Superior temporal gyrus (tissue), 1 donor: ENCODE results near the gene ZSWIM1.
"Not testable (repeated sequence)": the region's sequence is repeated elsewhere in the genome, so short reads cannot be mapped to it uniquely, and the experiment has no call there.

Source experiments
- DNase-seq: peaks from one replicate; pipeline ENCODE4 v3.0.0-alpha.2; 2016; ENCODE audit errors: extremely low spot score

Gene ZSWIM1

DNA sequence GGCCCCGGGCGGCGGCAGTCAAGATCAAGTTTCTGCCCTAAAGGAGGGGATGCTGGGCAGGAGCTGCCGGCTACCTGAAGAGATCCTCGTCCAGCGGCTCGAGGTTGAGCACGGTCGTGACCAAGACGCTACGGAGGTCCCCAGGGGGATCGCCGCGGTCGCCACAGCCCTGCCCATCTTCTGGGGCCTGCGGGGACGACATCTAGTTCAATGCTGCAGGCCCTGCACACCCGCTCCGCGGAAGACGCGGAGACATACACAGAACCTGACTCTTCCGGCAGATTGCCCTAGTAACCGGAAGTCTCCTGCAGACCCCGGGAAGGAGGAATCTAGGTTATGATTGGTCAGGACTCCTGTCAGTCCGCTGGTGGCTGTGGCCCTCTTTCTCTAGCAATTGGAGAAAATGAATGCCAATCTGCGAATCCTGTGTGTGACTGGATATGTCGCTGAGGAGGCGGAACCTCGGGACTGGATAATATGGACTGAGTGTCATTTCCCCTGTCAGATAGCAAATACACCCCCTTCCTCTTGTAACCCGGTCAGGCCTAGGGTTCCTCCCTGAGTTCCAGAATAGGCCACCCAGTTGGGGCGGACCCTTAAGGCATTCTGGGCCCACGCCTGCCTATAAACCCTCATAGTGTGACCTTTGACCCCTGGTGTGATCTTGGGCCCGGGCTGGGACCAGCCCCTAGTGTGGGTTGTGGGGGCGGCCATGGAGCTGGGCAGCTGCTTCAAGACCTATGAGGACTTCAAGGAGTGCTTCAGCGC, 23.7 kb upstream of the ZSWIM1 start, which contains the start of the genes ACOT8 and ZSWIM3:
Gene ACOT8 (minus strand): TSS at position 279 of the 768 bp plus-strand sequence. CDS start 77 bp downstream, at position 202.
Gene ZSWIM3 (plus strand): TSS at position 501 of the 768 bp plus-strand sequence. CDS start 212 bp downstream, at position 713.
- peak; percentile 100 for DNase-seq

DNA sequence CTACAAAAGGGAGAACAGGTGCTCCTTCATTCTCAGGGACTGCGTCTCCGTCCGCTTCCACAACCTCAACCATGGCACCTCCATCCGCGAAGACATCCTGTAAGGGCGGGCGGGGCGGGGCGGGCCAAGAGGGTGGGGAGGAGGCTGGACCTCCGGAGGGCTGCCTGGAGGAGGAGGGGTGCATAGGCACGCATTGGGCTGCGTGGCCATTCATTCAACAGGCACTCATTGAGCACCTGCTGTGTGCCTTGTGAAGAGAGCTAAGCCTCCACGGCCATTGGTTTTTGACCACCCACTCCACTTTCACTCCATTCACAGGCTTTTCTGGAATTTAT, 23.2 kb upstream of the ZSWIM1 start:
- DNase-seq = no peak

DNA sequence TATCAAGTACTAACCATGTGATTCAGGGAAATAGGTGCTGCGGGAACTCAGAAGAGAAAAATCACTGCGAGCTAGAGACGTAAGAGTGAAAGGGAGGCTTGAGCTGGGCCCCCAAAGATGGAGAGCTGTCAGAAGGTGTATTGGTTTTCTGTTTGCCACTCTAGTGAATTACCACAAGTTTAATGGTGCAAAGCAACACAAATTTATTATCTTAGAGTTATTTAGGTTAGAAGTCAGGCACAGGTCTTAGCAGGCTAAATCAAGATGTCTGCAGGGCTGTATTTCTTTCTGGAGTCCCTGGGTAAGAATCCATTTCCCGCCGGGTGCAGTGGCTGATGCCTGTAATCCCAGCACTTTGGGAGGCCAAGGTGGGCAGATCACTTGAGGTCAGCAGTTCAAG, 21.1 kb upstream of the ZSWIM1 start:
- no peak for DNase-seq

DNA sequence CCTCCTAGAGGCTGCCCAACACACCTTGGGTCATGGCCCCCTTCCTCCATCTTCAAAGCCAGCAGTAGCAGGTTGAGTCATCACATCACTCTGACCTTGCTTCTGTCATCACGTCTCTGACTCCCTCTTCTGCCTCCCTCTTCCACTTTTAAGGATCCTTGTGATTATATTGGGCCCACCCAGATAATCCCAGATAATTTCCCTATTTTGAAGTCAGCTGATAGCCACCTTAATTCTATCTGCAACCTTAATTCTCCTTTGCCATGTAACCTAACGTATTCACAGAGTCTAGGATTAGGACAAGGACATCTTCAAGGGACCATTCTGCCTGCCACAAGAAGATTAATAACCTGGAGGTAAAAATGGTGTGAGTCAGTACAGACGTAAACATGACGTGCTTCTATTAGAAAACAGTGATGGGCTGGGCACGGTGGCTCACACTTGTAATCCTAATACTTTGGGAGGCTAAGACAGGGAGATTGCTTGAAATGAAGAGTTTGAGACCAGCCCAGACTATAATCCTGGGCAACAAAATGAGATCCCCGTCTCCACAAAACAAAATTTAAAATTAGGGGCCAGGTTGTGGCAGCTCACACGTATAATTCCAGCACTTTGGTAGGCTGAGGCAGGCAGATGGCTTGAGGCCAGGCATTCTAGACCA, 20.3 kb upstream of the ZSWIM1 start:
- DNase-seq = no peak

DNA sequence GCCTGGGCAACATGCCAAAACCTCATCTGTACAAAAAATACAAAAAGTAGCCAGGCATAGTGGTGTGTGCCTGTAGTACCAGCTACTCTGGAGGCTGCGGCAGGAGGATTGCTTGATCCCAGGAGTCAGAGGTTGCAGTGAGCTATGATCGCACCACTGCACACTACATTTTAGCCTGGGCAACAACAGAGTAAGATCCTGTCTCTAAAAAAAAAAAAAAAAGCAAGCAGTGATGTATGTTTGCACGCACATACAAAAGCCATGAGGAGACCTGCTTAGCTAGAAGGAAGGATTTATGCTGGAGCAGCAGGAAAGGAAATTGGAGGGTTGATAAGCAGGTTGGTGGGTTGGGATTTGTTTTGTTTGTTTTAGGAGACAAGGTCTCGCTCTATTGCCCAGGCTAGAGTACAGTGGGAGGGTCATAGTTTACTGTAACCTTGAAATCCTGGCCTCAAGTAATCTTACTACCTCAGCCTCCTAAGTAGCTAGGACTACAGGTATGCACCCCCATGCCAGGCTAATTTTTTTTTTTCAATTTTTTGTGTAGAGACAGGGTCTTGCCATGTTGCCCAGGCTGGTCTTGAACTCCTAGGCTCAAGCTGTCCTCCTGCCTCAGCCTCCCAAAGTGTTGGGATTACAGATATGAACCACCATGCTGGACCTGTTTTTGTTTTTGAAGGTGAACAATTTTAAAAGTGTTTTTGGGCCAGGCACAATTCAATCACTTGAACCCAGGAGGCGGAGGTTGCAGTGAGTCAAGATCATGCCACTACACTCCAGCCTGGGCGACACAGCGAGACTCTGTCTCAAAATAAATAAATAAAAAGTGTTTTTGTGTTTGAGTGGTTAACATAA, 19.6 kb upstream of the ZSWIM1 start:
- no peak for DNase-seq

DNA sequence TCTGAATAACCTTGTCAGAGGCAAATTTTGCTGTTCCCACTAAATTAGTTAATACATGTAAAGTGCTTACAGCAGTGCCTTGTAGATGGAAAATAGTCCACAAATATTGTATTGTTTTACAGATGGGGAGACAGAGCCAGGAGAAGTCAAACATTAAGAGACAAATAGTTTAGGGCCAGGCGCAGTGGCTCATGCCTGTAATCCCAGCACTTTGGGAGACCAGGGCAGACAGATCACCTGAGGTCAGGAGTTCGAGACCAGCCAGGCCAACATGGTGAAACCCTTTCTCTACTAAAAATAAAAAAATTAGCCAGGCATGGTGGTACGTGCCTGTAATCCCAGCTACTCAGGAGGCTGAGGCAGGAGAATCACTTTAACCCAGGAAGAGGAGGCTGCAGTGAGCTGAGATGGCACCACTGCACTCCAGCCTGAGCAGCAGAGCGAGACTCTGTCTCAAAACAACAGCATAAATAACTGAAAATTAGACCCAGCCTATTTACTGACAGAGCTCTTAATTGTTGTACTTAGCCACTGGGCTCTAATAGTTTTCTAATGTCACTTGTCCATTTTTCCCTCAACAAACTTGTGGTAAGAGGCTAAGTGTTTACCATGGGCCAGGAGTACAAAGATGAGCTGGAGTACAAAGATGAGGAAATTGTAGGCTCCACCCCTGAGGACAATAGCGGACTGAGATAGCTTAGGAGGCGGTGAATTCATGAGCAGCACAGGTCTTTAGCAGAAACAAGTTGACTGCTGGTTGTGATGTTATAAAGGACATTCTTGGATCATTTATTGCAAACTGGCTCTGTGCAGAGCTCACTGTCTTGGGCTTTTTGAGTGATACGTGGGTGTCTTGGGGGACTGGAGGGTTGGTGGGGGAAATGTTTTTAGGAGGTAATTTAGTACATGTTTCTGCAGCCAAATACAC, 17.2 kb upstream of the ZSWIM1 start:
- DNase-seq = no peak

DNA sequence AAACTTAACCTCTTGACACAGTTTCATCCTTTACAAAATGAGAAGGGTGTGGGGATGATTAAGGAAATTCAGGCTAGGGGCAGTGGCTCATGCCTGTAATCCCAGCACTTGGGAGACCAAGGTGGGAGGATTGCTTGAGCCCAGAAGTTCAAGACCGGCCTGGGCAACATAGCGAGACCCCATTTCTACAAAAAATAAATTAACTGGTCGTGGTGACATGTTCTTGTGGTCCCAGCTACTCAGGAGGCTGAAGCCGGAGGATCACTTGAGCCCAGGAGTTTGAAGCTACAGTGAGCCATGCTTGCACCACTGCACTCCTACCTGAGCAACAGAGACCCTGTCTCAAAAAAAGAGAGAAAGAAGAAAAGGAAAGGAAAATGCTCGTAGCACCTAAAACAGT, 14.6 kb upstream of the ZSWIM1 start:
- DNase-seq = no peak

DNA sequence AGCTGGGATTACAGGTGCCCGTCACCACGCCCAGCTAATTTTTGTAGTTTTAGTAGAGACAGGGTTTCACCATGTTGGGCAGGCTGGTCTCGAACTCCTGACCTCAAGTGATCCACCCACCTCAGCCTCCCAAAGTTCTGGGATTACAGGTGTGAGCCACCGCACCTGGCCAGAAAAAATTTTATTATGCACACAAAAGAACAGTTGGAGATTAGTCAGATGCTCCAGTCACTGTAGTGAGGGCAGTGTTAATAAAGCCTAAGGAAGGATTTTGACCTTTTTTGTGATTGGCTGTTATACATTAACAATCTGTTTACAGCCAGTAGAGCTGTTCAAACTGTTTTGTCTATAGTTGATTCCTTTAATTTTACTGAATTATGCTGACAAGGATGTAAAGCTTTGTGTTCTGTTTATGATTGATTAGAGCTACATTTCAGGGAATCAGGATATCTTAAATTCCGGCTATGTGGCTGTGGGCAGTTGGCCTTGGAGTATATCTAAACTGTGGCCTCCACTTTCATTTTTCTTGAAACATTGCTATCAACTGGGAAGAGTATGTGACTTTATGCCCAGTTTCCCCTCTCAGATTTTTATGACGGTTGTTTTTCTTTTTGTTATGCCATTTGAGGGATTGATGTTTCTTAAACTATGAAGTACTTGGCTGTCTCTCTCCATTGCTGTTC, 13.8 kb upstream of the ZSWIM1 start:
- DNase-seq = no peak

DNA sequence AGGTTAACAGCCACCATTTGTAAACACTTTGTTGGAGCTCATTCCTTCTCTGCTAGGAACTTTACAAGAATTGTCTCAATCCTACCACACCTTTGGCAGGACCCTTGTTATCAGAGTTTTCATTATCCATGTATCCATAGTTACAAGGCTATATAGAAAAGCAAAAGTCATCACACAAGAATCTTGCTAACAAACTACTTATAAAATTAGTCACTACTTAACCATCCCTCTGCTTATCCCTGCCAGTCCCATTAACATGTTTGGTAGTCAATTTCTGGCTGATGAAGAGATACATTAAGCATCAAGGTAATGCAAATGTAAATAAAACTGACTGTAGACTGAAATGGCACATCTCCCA, 13.2 kb upstream of the ZSWIM1 start:
- no peak for DNase-seq

DNA sequence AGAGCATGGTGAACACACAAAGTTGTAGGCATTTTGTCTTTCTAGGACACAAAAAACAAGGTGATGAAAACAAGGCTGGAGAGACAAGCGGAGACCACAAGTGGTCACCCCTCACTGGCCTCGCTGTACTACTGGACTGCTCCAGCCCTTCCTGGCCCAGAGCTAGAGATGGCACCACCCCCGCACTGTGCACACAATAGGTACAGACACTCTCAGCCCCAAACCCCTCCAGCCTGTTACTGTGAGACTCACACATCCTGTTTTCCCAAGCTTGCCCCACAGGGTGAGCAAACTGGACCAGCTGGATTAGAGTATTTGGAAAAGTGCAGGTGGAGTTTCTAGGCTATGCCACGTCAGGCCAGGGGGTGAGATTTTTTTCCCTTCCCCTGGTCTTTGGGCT, 8.4 kb upstream of the ZSWIM1 start:
- DNase-seq = no peak

DNA sequence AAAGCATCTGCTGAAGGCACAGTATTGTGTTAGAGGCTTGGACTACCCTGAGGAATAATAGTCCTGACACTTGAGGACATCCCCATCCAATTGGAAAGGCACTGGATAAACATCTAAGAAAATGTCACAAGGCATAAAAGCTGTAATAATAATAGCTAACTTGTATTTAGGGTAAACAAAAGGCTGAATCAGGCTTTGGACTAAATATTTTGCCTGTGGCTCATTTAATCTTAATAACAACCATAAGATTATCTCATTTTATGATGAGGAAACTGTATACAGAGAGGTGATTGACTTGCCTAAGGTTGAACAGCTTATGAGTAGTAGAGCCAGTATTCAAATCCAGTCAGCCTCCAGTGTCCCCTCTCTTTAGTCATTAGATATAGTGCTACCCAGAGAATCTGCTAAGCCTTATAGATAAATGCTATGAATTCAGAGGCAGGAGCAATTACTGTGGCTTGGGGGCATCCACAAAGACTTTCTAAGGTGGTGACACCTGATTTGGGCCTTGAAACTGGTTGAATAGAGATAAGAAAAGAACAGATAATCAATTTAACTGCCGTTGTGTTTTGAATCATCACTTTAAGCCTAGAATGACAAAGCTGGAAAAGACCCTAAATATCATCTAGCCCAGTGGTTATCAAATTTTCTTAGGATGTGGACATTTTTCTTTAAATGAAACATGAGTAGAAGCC, 7.5 kb upstream of the ZSWIM1 start:
- no peak for DNase-seq

DNA sequence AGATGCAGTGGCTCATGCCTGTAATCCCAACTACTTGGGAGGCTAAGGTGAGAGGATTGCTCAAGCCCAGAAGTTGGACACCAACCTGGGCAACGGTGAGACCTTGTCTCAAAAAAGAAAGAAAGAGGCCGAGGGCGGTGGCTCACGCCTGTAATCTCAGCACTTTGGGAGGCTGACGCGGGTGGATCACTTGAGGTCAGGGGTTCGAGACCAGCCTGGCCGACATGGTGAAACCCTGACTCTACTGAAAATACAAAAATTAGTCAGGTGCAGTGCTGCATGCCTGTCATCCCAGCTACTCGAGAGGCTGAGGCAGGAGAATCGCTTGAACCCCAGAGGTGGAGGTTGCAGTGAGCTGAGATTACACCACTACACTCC, 6.9 kb upstream of the ZSWIM1 start:
- not testable (repeated sequence) for DNase-seq

DNA sequence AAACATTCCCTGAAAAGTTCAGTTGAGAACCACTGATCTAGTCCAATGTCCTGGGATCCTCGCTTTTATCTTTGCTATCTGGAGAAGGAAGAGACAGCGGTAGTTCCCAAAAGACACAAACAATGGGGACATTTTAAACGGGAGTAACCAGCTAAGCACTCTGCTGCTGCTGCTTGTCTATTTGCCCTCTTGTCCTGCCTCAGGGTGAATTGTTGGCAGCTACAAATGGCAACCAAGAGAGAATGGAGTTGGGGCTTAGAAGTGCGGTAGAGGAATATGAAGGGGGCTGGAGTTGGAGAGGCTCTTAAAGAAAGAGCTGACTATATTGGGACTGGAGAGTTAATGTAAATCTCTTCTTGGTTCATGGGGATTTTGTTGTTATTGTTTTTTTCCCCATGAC, 6.5 kb upstream of the ZSWIM1 start:
- no peak for DNase-seq

DNA sequence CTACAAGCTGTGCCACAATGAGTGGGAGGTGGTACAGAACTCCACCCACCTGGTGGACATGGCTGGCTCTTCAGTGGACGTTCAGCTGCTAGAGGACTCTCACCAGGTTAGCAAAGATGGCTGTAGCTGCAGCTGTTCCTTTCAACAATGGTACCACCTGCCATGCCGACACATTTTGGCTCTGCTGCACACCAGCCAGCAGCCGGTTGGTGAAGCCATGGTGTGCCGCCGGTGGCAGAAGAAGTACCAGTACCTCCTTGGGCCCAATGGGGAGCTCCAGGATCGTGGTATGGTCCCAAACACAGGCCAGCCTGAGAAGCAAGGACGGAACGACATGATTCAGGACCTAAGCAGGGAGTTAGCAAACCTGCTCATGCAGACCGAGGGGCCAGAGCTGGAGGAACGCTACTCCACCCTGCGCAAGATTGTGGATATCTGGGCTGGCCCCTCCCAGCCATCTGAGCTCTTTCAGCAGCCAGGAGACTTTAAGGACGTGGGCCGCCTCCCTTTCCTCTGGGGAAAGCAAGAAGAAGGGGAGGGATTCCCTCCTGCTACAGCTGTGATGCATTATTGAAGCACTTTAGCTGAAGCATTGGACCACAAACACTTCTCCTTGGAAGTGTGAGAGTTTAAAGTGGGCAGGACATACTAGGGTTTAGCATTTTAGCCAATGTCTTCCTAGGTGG, 2.8 kb upstream of the ZSWIM1 start:
- DNase-seq = no peak

DNA sequence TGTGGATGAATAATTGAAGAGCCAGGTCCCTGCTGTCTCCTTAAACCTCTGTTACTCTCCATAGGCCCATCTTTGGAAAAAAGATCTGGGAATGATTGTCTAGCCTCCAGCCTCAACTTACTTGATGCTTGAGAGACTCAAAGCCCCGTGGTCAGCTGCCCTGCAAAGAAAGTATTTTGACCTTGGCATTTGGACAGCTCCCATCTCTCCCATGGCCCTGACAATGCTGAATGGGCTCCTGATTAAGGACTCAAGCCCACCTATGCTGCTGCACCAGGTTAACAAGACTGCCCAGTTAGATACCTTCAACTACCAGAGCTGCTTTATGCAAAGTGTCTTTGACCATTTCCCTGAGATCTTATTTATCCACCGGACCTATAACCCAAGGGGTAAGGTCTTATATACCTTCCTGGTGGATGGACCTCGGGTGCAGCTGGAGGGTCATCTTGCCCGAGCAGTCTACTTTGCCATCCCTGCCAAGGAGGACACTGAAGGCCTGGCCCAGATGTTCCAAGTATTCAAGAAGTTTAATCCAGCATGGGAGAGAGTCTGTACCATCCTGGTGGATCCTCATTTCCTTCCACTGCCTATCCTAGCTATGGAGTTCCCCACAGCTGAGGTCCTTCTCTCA, 1.6 kb downstream of the ZSWIM1 start:
- DNase-seq = no peak

DNA sequence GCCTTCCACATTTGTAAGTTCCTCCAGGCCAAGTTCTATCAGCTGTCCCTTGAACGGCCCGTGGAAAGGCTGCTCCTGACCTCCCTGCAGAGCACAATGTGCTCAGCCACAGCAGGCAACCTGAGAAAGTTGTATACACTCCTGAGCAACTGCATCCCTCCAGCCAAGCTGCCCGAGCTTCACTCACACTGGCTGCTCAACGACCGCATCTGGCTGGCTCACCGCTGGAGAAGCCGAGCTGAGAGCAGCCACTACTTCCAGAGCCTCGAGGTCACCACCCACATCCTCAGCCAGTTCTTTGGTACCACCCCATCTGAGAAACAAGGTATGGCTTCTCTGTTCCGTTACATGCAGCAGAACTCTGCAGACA, 2.1 kb downstream of the ZSWIM1 start:
- no peak for DNase-seq

DNA sequence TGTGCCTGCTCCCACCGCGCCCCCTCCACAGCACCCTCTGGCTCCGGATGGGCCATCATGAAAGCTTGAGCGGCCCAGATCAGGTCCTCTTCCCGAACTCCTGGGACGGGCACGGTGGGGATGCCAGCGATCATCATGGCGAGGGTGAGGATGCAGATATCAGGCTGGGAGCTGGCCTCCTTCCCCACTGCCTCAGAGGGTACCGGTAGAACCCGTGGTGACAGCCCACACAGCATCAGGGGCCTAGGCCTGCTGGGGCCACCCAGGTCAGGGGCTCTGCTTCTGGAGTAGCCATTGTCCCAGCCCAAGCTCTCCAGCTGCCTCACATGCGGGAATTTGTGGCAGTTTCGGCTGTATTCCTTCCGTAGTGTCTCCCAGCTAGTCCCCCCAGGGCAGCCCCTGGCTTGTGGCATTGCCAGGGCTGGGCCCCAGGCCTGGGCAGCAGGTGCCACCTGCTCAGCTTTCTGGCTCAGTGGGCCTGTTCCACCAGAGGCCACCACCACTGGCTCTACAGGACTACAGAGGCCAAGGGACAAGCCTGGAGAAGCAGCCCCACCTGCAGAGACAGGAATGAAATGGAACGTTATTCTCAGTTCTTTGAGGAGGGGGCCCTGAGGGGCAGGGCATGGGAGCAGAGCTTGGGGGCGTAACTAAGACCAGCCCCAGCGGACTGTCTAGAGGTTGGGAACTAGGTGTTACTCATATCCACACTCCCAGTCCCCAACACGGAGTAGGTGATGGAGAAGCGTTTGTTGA, 5.7 kb downstream of the ZSWIM1 start:
- DNase-seq = no peak

DNA sequence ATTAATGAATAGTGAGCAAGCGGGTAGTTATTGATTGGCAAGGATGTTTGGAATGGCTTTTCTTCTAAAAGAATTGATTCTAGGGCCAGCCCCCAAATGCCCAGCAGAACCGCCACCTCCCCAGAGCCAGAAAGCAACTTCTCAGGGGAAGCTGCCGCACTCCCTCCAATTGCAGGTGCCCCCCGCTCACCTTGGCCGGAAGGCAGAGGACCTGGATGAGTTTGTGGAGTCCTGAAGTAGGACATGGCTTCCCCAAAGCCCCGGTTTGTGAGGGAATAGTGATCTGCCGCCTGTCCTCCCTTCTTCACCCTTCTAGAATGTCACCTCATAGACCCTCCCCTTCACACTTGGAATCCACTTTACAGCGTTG, 6.3 kb downstream of the ZSWIM1 start, which contains the start of gene SPATA25:
Gene SPATA25 (minus strand): TSS at position 277 of the 370 bp plus-strand sequence. CDS start 32 bp downstream, at position 245.
- no peak for DNase-seq
